Neural cell (in vitro differentiated cells): Measurements from ENCODE around the gene ITPR2. TPM values are rescaled to one million over a fixed set of nuclear protein-coding genes. Genes with fewer than 3 reads are reported as not detected.

ENCODE experiments used
- H2AFZ ChIP-seq: fragments of 200-600, 300-800 bp; sonication (generic), shearing (Covaris generic); 2 replicates; pipeline ENCODE4 v1.6.0; 2014; ENCODE audit warnings: low read depth, mild to moderate bottlenecking, antibody characterized with exemption, low read length, moderate library complexity
- H3F3A ChIP-seq: fragments of 200-600 bp; shearing (Covaris generic); 2 replicates; pipeline ENCODE4 v1.6.1; 2016; ENCODE audit warnings: mild to moderate bottlenecking, moderate library complexity, mixed read lengths, antibody characterized with exemption, low read length; ENCODE audit not compliant: insufficient read depth, poor library complexity, severe bottlenecking
- H3K27ac ChIP-seq: fragments of 200-600, 300-800 bp; sonication (generic), shearing (Covaris generic); 2 replicates; pipeline ENCODE4 v1.5.1; 2014; ENCODE audit warnings: mild to moderate bottlenecking, low read length, moderate library complexity
- H3K27me3 ChIP-seq: fragments of 300-800, 200-600 bp; sonication (generic), shearing (Covaris generic); 2 replicates; pipeline ENCODE4 v1.6.0; 2014; ENCODE audit warnings: mild to moderate bottlenecking, low read depth, low read length, moderate library complexity; ENCODE audit not compliant: insufficient read depth
- H3K36me3 ChIP-seq: fragments of 300-800, 200-600 bp; sonication (generic), shearing (Covaris generic); 2 replicates; pipeline ENCODE4 v1.5.1; 2014; ENCODE audit warnings: mild to moderate bottlenecking, antibody characterized with exemption, low read length, moderate library complexity; ENCODE audit not compliant: insufficient read depth
- H3K4me2 ChIP-seq: fragments of 300-800, 200-600 bp; sonication (generic), shearing (Covaris generic); 2 replicates; pipeline ENCODE4 v1.6.0; 2014; ENCODE audit warnings: mild to moderate bottlenecking, low read length
- H3K4me3 ChIP-seq: fragments of 300-800, 200-600 bp; sonication (generic), shearing (Covaris generic); 2 replicates; pipeline ENCODE4 v1.5.1; 2014; ENCODE audit warnings: mild to moderate bottlenecking, low read length, moderate library complexity
- H3K79me2 ChIP-seq: fragments of 200-600 bp; shearing (Covaris generic); replicated peaks from 2 replicates; pipeline ENCODE4 v1.6.0; 2014; ENCODE audit warnings: mild to moderate bottlenecking, low read length, moderate library complexity; ENCODE audit not compliant: insufficient read depth
- H3K9ac ChIP-seq: fragments of 300-800, 200-600 bp; sonication (generic), shearing (Covaris generic); 2 replicates; pipeline ENCODE4 v1.6.1; 2016; ENCODE audit warnings: mild to moderate bottlenecking, low read length, mixed read lengths
- H3K9me2 ChIP-seq: fragments of 200-600 bp; shearing (Covaris generic); 2 replicates; pipeline ENCODE4 v1.6.1; 2016; ENCODE audit warnings: mild to moderate bottlenecking, low read length, mixed read lengths; ENCODE audit not compliant: insufficient read depth
- H3K9me3 ChIP-seq: fragments of 200-600, 300-800 bp; sonication (generic), shearing (Covaris generic); 2 replicates; pipeline ENCODE4 v1.6.1; 2016; ENCODE audit warnings: mild to moderate bottlenecking, mixed run types, low read length, moderate library complexity, mixed read lengths
- H4K20me1 ChIP-seq: fragments of 200-600 bp; shearing (Covaris generic); 2 replicates; pipeline ENCODE4 v1.6.1; 2016; ENCODE audit warnings: mild to moderate bottlenecking, mixed run types; ENCODE audit not compliant: insufficient read depth
- EP300 ChIP-seq: fragments of 450-650 bp; conservative IDR thresholded peaks from 2 replicates; pipeline ENCODE4 v1.6.1; 2014; ENCODE audit warnings: antibody characterized with exemption, mild to moderate bottlenecking, moderate library complexity; ENCODE audit not compliant: poor library complexity, severe bottlenecking
- EZH2 ChIP-seq: fragments of 200-600, 300-800 bp; shearing (Covaris generic), sonication (generic); IDR thresholded peaks from 2 replicates; pipeline ENCODE4 v1.6.1; 2014; ENCODE audit warnings: antibody characterized with exemption, low read length, borderline replicate concordance, mild to moderate bottlenecking; ENCODE audit not compliant: insufficient read depth, poor library complexity, severe bottlenecking
- MXI1 ChIP-seq: fragments of 450-650 bp; conservative IDR thresholded peaks from 2 replicates; pipeline ENCODE4 v1.6.1; 2014; ENCODE audit warnings: antibody characterized with exemption, mild to moderate bottlenecking; ENCODE audit not compliant: poor library complexity, severe bottlenecking
- POLR2AphosphoS5 ChIP-seq: IDR thresholded peaks from 2 replicates; pipeline ENCODE4 v1.6.1; 2012
- RAD21 ChIP-seq: fragments of 450-650 bp; conservative IDR thresholded peaks from 2 replicates; pipeline ENCODE4 v1.6.1; 2014; ENCODE audit warnings: antibody characterized with exemption, mild to moderate bottlenecking, moderate library complexity
- REST ChIP-seq: IDR thresholded peaks from 2 replicates; pipeline ENCODE4 v1.6.1; 2012; ENCODE audit warnings: borderline replicate concordance
- SMC3 ChIP-seq: fragments of 450-650 bp; conservative IDR thresholded peaks from 2 replicates; pipeline ENCODE4 v1.6.1; 2014; ENCODE audit warnings: antibody characterized with exemption, mild to moderate bottlenecking, moderate library complexity; ENCODE audit not compliant: poor library complexity
- TAF1 ChIP-seq: IDR thresholded peaks from 2 replicates; pipeline ENCODE4 v1.6.1; 2012; ENCODE audit warnings: low read depth
- polyA plus RNA-seq: library from polyadenylated mRNA; depleted of rRNA; stranded (reverse); fragments of >200 nt; gene quantifications from 2 replicates; pipeline ENCODE4 v1.2.3, GENCODE V29; 2014
- TF ChIP-seq, protein P1 (sequence below): fragments of 450-650 bp; IDR thresholded peaks from 2 replicates; pipeline ENCODE4 v1.5.1; 2014; ENCODE audit warnings: antibody characterized with exemption, mild to moderate bottlenecking, moderate library complexity; ENCODE audit not compliant: poor library complexity, severe bottlenecking

ITPR2 gene
- polyA plus RNA-seq, 1 donor from 2014 or later: 2.0 TPM

GRCh38 chr12:26507613-26508012, 325.4 kb downstream of the ITPR2 start:
- no peaks in the 10 kb centered on the region for H3F3A ChIP-seq
- H3K9me2 ChIP-seq: no peaks in the 10 kb centered on the region
- no peak overlapping the region for H3K4me3 ChIP-seq
- no peak overlapping the region for H2AFZ ChIP-seq
- H3K4me2 ChIP-seq: no peak overlapping the region
- no peak for TF ChIP-seq EZH2
- no peak for TF ChIP-seq RAD21
- TF ChIP-seq SMC3: no peak
- no peak for TF ChIP-seq POLR2AphosphoS5
- no peak for TF ChIP-seq EP300
- TF ChIP-seq REST: no peak
- no peak for TF ChIP-seq MXI1
- no peak for TF ChIP-seq TAF1
- TF ChIP-seq, protein P1, sequence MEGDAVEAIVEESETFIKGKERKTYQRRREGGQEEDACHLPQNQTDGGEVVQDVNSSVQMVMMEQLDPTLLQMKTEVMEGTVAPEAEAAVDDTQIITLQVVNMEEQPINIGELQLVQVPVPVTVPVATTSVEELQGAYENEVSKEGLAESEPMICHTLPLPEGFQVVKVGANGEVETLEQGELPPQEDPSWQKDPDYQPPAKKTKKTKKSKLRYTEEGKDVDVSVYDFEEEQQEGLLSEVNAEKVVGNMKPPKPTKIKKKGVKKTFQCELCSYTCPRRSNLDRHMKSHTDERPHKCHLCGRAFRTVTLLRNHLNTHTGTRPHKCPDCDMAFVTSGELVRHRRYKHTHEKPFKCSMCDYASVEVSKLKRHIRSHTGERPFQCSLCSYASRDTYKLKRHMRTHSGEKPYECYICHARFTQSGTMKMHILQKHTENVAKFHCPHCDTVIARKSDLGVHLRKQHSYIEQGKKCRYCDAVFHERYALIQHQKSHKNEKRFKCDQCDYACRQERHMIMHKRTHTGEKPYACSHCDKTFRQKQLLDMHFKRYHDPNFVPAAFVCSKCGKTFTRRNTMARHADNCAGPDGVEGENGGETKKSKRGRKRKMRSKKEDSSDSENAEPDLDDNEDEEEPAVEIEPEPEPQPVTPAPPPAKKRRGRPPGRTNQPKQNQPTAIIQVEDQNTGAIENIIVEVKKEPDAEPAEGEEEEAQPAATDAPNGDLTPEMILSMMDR: no peak
- H3K36me3 ChIP-seq: no peaks in the 10 kb centered on the region
- no peak overlapping the region for H3K9ac ChIP-seq
- H3K79me2 ChIP-seq: no peaks in the 10 kb centered on the region
- H3K27ac ChIP-seq: no peak overlapping the region
- no peaks in the 10 kb centered on the region for H3K9me3 ChIP-seq
- no peaks in the 10 kb centered on the region for H3K27me3 ChIP-seq
- no peaks in the 10 kb centered on the region for H4K20me1 ChIP-seq

- no peaks in the 10 kb centered on the region for H3K9me3 ChIP-seq
- TF ChIP-seq TAF1 (no peak), RAD21 (no peak), MXI1 (no peak), EZH2 (no peak), POLR2AphosphoS5 (no peak), EP300 (no peak), SMC3 (no peak), REST (no peak)
- TF ChIP-seq, protein P1: no peak
- H3K4me2 ChIP-seq: no peak overlapping the region
- H3K36me3 ChIP-seq: no peaks in the 10 kb centered on the region
- H2AFZ ChIP-seq: no peak overlapping the region
- H4K20me1 ChIP-seq: no peaks in the 10 kb centered on the region
- no peaks in the 10 kb centered on the region for H3K9me2 ChIP-seq
- no peak overlapping the region for H3K9ac ChIP-seq
- no peak overlapping the region for H3K27ac ChIP-seq
- no peaks in the 10 kb centered on the region for H3K79me2 ChIP-seq
- H3F3A ChIP-seq: no peaks in the 10 kb centered on the region
- H3K27me3 ChIP-seq: no peaks in the 10 kb centered on the region
- H3K4me3 ChIP-seq: no peak overlapping the region
These were observed 332.9 kb downstream of the ITPR2 start for GRCh38 chr12:26499979-26500640.
